Loucy (cell line): ENCODE data around the gene PLXNA2.

Experiments
- H2AFZ ChIP-seq: fragments of 200-600 bp; sonication (generic); 2 replicates; pipeline ENCODE4 v1.6.0; 2016; ENCODE audit warnings: antibody characterized with exemption, mild to moderate bottlenecking, low read length, moderate library complexity
- H3F3A ChIP-seq: fragments of 200-600 bp; 2 replicates; pipeline ENCODE4 v1.6.0; 2016; ENCODE audit warnings: antibody characterized with exemption, low read depth, mild to moderate bottlenecking
- H3K27me3 ChIP-seq: fragments of 200-600 bp; sonication (generic); 2 replicates; pipeline ENCODE4 v1.6.1; 2014; ENCODE audit warnings: low read length, mild to moderate bottlenecking; ENCODE audit not compliant: insufficient read depth, poor library complexity, severe bottlenecking
- H3K36me3 ChIP-seq: fragments of 200-600 bp; sonication (generic); 2 replicates; pipeline ENCODE4 v1.6.1; 2016; ENCODE audit warnings: low read length; ENCODE audit not compliant: insufficient read depth
- H3K4me1 ChIP-seq: fragments of 200-600 bp; sonication (generic); 2 replicates; pipeline ENCODE4 v1.5.1; 2014; ENCODE audit warnings: low read length, mild to moderate bottlenecking; ENCODE audit not compliant: insufficient read depth, poor library complexity, severe bottlenecking
- H3K4me2 ChIP-seq: fragments of 200-600 bp; sonication (generic); 2 replicates; pipeline ENCODE4 v1.6.0; 2014; ENCODE audit warnings: antibody characterized with exemption, low read length, low read depth, mild to moderate bottlenecking; ENCODE audit not compliant: poor library complexity, severe bottlenecking
- H3K4me3 ChIP-seq: fragments of 200-600 bp; sonication (generic); 2 replicates; pipeline ENCODE4 v1.5.1; 2014; ENCODE audit warnings: low read length, mild to moderate bottlenecking, mixed read lengths; ENCODE audit not compliant: poor library complexity, severe bottlenecking
- H3K79me2 ChIP-seq: fragments of 200-600 bp; sonication (generic); 2 replicates; pipeline ENCODE4 v1.6.1; 2014; ENCODE audit warnings: low read length; ENCODE audit not compliant: insufficient read depth
- H3K9ac ChIP-seq: fragments of 200-600 bp; sonication (generic); 2 replicates; pipeline ENCODE4 v1.6.0; 2014; ENCODE audit warnings: mild to moderate bottlenecking, low read depth, low read length, moderate library complexity; ENCODE audit not compliant: poor library complexity, severe bottlenecking
- H3K9me2 ChIP-seq: fragments of 200-600 bp; sonication (generic); replicated peaks from 2 replicates; pipeline ENCODE4 v1.6.1; 2016; ENCODE audit warnings: low read depth, low read length, mixed read lengths
- H3K9me3 ChIP-seq: fragments of 200-600 bp; sonication (generic); 2 replicates; pipeline ENCODE4 v1.6.1; 2014; ENCODE audit warnings: mild to moderate bottlenecking, antibody characterized with exemption, low read length, low read depth; ENCODE audit not compliant: insufficient read depth
- H4K20me1 ChIP-seq: fragments of 200-600 bp; sonication (generic); 2 replicates; pipeline ENCODE4 v1.6.0; 2014; ENCODE audit warnings: antibody characterized with exemption, low read length, mild to moderate bottlenecking; ENCODE audit not compliant: insufficient read depth, poor library complexity, severe bottlenecking
- EZH2phosphoT487 ChIP-seq: fragments of 200-600 bp; IDR thresholded peaks from 2 replicates; pipeline ENCODE4 v1.6.1; 2018; ENCODE audit warnings: antibody characterized with exemption, mild to moderate bottlenecking, moderate library complexity, borderline replicate concordance
- TF ChIP-seq, protein P1 (sequence below): fragments of 200-600 bp; sonication (generic); conservative IDR thresholded peaks from 2 replicates; pipeline ENCODE4 v1.5.1; 2014; ENCODE audit warnings: mild to moderate bottlenecking, antibody characterized with exemption, low read length

Gene PLXNA2

DNA sequence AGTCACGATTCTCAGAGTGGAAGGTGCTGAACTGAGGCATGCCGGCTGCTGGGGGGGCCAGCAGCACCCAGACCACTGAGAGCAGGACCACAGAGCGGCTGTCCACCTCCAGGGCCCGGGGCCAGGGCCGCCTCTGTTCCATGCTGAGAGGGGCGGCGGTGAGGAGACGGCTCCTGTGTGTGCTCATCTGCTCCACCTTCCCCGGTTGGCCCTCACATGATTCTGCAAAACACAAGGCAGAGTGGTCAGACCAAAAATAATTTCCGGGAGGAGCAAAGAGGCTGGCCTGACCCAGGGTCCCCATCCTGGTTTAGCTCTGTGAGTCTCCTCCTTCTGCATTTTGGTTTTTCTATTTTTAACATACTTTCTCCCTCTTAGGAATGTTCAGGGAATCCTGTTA is 26.4 kb downstream of the PLXNA2 start:
- Histone ChIP-seq H3K4me3 (no peak overlapping the region), H3K4me2 (no peak overlapping the region), H2AFZ (no peak overlapping the region), H3K79me2 (no peaks in the 10 kb centered on the region), H3K9me2 (no peaks in the 10 kb centered on the region), H3K27me3 (no peaks in the 10 kb centered on the region), H3K36me3 (no peaks in the 10 kb centered on the region), H3K4me1 (peaks cover 3% of the 10 kb centered on the region), H3F3A (no peaks in the 10 kb centered on the region), H4K20me1 (no peaks in the 10 kb centered on the region), H3K9ac (no peak overlapping the region), H3K9me3 (no peaks in the 10 kb centered on the region)
- TF ChIP-seq EZH2phosphoT487, result no peak
- TF ChIP-seq, protein P1, sequence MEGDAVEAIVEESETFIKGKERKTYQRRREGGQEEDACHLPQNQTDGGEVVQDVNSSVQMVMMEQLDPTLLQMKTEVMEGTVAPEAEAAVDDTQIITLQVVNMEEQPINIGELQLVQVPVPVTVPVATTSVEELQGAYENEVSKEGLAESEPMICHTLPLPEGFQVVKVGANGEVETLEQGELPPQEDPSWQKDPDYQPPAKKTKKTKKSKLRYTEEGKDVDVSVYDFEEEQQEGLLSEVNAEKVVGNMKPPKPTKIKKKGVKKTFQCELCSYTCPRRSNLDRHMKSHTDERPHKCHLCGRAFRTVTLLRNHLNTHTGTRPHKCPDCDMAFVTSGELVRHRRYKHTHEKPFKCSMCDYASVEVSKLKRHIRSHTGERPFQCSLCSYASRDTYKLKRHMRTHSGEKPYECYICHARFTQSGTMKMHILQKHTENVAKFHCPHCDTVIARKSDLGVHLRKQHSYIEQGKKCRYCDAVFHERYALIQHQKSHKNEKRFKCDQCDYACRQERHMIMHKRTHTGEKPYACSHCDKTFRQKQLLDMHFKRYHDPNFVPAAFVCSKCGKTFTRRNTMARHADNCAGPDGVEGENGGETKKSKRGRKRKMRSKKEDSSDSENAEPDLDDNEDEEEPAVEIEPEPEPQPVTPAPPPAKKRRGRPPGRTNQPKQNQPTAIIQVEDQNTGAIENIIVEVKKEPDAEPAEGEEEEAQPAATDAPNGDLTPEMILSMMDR, result no peak

DNA sequence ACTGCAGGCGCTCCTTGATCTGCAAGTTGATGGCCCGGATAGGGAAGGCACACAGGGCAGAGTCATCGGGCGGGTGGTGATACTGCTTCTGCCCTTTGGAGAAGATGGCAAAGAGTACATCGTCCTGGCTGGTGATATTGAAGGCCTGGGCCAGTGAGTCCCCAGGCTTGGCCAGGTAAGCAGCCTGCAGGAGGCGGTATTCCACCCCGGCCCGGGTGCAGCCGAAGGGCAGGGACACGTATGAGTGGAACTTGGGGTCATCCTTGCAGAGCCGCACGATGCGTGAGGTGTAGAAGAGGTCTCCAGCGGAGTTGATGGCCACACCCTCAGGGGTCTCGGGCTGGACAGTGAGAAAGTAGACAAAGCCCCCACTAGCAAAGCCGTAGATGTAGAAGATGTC is 27.4 kb downstream of the PLXNA2 start:
- H3K79me2 ChIP-seq, result no peaks in the 10 kb centered on the region
- H3K9me2 ChIP-seq, result no peaks in the 10 kb centered on the region
- no peaks in the 10 kb centered on the region for H3K36me3 ChIP-seq
- H4K20me1 ChIP-seq, result no peaks in the 10 kb centered on the region
- no peak overlapping the region for H3K9ac ChIP-seq
- H3K9me3 ChIP-seq, result no peaks in the 10 kb centered on the region
- TF ChIP-seq, protein P1, result peak; percentile 15; the same call in 1 of the 2 replicates
- TF ChIP-seq EZH2phosphoT487, result no peak
- no peak overlapping the region for H3K4me2 ChIP-seq
- H3K4me3 ChIP-seq, result no peak overlapping the region
- H3K4me1 ChIP-seq, result peaks cover 9% of the 10 kb centered on the region
- no peaks in the 10 kb centered on the region for H3K27me3 ChIP-seq
- H3F3A ChIP-seq, result no peaks in the 10 kb centered on the region
- H2AFZ ChIP-seq, result no peak overlapping the region

DNA sequence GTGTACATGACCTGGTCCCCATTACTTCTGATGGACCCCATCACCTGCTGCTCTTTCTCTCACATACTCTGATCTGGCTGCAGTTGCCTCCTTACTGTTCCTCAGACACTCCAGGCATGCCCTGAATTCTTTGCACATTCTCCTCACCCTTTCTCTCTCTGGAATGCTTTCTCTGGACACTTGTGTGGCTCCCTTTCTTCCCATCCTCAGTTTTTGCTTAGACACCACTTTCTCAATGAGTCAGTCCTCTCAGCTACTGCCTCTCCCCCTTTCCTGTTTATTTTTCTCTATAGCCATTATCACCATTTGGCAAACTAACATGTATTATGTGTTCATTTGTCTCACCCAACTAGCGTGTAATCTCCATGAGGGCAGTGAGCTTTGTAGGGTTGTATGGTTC is 28.1 kb downstream of the PLXNA2 start:
- H4K20me1 ChIP-seq, result no peaks in the 10 kb centered on the region
- H3K9me3 ChIP-seq, result no peaks in the 10 kb centered on the region
- no peak overlapping the region for H3K9ac ChIP-seq
- no peak overlapping the region for H3K4me2 ChIP-seq
- H3K36me3 ChIP-seq, result no peaks in the 10 kb centered on the region
- no peak overlapping the region for H3K4me3 ChIP-seq
- no peak for TF ChIP-seq EZH2phosphoT487
- TF ChIP-seq, protein P1, result no peak
- no peaks in the 10 kb centered on the region for H3K79me2 ChIP-seq
- no peaks in the 10 kb centered on the region for H3F3A ChIP-seq
- H3K9me2 ChIP-seq, result no peaks in the 10 kb centered on the region
- H3K27me3 ChIP-seq, result no peaks in the 10 kb centered on the region
- no peak overlapping the region for H2AFZ ChIP-seq
- H3K4me1 ChIP-seq, result peaks cover 12% of the 10 kb centered on the region
